Dedifferentiated amniotic fluid mesenchymal stem cell (primary cell): ENCODE measurements around the gene CDK8.

Source experiments
- DNase-seq: peaks from one replicate; pipeline ENCODE4 v3.0.0-alpha.2; 2016; ENCODE audit errors: extremely low spot score

Gene CDK8

GRCh38 chr13:26442541-26442940, 188.6 kb downstream of the CDK8 start:
- peak; percentile 85 for DNase-seq

- DNase-seq: no peak
These were observed 191.2 kb downstream of the CDK8 start for GRCh38 chr13:26445092-26445491.

DNA sequence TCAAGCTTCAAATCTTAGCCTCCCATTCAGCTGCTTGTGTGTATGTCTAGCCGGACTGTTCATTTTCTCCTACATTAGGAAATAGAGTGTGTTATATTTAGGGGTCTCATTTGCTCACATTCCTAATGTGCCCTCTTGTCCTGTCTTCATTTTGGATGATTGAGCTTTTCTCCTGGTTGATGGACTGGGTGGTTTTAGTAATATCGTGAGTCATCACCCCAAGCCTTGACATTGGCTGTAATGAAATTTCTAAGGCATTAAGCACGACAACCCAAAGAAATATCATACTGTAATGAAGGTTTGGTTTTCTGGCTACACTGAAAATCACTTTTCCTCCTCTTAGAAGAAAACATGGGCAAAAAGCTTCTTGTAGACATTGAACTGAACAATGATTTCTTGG, 192.8 kb downstream of the CDK8 start:
- no peak for DNase-seq

GRCh38 chr13:26448032-26448431, 194.1 kb downstream of the CDK8 start:
- no peak for DNase-seq

DNA sequence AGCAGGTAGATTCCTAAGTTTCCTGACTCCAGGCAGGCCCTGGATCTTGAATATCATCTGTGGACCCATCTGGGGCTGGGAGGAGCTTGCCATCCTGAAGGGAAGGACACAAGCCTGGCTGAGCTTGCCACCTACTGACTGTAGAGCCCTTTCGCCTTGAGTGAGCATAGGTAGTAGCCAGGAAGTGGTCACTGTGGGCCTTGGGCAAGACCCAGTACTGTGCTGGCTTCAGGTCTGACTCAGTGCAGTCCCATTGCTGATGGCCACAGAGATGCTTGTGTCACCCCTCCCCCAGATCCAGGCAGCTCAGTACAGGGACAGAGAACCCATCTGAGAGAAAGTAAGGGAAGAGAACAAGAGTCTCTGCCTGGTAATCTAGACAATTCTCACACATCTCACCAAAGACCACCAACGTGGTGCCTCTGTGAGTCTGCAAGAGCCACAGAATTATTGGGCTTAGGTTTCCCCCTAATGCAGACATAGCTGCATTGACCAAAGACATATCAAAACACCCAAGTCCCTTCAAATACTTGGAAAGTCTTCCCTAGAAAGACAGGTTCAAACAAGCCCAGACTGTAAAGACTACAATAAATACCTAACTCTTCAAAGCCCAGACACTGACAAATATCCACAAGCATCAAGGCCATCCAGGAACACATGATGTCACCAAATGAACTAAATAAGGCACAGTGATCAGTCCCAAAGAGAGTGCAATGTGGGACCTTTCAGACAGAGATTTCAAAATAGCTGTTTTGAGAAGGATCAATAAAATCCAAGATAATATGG, 195.3 kb downstream of the CDK8 start:
- DNase-seq: no peak
